Coronary artery (tissue), 2 donors: ENCODE results near the gene UTF1.
A peak's percentile ranks its signal among the peaks of the same experiment; 100 is the strongest.
"Not testable (repeated sequence)": the region's sequence is repeated elsewhere in the genome, so short reads cannot be mapped to it uniquely, and the experiment has no call there.

Experiments
- DNase-seq: peaks from one replicate; pipeline ENCODE4 v3.0.0-alpha.2; 2017; ENCODE audit warnings: low spot score
- H3K27ac ChIP-seq, 2 donors: fragments of 200-600 bp; sonication (generic); one replicate each; pipeline ENCODE4 v1.5.1; 2016 to 2019
- H3K4me3 ChIP-seq: fragments of 200-600 bp; sonication (generic); 2 replicates; pipeline ENCODE4 v1.5.1; 2016; ENCODE audit warnings: mild to moderate bottlenecking, moderate library complexity
- CTCF ChIP-seq: fragments of 200-600 bp; sonication (generic); IDR thresholded peaks from one replicate; pipeline ENCODE4 v1.5.1; 2019; ENCODE audit warnings: antibody characterized with exemption

Gene UTF1

GRCh38 chr10:133229265-133230043 lies 563 bp upstream of the UTF1 start:
- no peak for DNase-seq
- H3K27ac ChIP-seq = no peak overlapping the region
- H3K4me3 ChIP-seq = peak overlapping the region; percentile 60
- no peak for TF ChIP-seq CTCF

GRCh38 chr10:133230387-133231195 lies 574 bp downstream of the UTF1 start:
- no peak for TF ChIP-seq CTCF
- no peak for DNase-seq
- Histone ChIP-seq H3K27ac (no peak overlapping the region), H3K4me3 (peak overlapping the region; percentile 60)

DNA sequence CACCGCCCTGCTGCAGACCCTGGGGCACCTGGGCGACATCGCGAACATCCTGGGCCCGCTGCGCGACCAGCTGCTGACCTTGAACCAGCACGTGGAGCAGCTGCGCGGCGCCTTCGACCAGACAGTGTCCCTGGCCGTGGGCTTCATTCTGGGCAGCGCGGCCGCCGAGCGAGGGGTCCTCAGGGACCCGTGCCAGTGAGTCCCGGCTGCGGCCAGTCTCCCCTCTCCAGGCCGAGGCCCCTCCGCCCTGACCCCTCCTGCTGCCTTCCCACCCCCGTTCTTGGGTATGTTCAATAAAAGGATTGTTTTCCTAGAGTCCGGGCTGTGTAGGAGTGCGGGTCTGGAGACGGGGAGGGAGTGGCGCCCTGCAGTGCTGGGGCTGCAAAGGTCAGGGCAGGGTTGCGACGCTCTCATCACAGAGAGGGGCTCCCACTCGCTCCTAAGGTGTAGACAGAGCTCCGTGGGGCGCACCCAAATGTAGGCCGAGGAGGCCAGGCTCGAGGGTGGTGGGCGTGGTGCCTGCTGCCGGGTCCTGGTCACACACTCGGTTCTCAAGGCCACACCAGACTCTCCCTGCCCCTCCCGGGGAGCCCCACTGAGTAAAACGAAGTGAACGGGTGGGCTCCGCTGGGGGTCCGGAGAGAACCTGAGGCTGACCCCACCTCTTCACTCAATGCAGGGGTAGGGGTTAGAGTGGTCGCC lies 1.4 kb downstream of the UTF1 start:
- no peak for DNase-seq
- no peak overlapping the region for H3K27ac ChIP-seq
- peak overlapping the region; percentile 60 for H3K4me3 ChIP-seq
- TF ChIP-seq CTCF = no peak

GRCh38 chr10:133231946-133232574 lies 2.0 kb downstream of the UTF1 start:
- no peak for DNase-seq
- no peak overlapping the region for H3K27ac ChIP-seq
- no peak for TF ChIP-seq CTCF

DNA sequence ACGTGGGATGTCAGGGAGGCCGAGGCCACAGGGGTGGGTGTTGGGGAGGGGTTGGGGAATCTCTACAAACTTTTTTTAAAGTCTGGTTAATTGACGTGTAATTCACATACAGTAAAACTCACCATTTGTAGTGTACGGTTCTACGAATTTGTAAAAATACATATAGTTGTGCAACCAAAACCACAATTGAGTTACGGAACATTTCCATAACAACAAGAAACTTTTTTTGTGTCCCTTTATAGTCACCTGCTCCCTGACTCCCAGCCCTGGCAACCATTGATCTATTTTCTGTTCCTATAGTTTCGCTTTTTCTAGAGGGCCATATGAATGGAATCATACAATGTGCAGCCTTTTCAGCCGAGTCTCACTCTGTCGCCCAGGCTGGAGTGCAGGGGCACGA lies 4.8 kb downstream of the UTF1 start:
- H3K27ac ChIP-seq = not testable (repeated sequence)
- H3K4me3 ChIP-seq = peak overlapping the region; percentile 59

More at GRCh38 chr10:133231946-133232574, 2.0 kb downstream of the UTF1 start:
- no peak overlapping the region for H3K4me3 ChIP-seq

DNA sequence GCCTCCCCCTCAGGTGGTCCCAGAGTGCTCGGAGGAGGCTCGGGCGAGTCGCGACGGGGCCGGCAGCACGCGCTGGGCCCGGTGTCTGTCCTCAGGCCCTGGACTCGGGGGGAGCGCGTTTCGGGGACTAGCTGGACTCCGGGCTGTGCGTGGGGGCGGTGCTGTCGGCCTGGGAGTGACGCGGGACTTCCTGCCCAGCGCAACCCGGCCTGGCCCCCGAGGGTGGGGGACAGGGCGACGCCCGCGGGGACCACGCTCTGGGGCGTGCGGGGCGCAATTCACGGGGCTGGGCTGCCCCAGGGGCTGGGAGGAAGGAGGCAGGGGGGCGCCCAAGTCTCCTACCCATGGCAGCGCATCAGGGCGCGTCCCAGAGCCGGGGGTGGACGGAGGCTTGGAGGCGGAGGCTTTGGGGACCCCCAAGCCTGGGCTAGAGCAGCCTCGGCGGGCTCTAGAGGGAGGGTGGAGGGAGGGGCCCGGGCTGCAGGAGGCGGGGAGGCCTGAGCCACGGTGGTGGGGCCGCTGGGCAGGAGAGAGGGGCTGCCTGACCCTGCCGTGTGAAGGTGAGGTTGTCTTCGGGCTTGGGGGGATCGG lies 5.3 kb downstream of the UTF1 start:
- H3K27ac ChIP-seq = peak overlapping the region in 1 of 2 donors; percentile 71

More for the DNA sequence above, 4.8 kb downstream of the UTF1 start:
- DNase-seq = not testable (repeated sequence)

More for the DNA sequence above, 5.3 kb downstream of the UTF1 start:
- no peak for DNase-seq
- peak overlapping the region; percentile 59 for H3K4me3 ChIP-seq
- TF ChIP-seq CTCF = no peak
